GM21619 (cell line): ENCODE data around the gene FBXL19.

Experiments
- ATAC-seq: cut with Tn5 transposase; IDR thresholded peaks from one replicate; pipeline ENCODE4 v1.9.1; 2021; ENCODE audit not compliant: unreplicated experiment

The FBXL19 gene

GRCh38 chr16:30985401-30986128 lies 62.2 kb downstream of the FBXL19 start:
- no peak for ATAC-seq

DNA sequence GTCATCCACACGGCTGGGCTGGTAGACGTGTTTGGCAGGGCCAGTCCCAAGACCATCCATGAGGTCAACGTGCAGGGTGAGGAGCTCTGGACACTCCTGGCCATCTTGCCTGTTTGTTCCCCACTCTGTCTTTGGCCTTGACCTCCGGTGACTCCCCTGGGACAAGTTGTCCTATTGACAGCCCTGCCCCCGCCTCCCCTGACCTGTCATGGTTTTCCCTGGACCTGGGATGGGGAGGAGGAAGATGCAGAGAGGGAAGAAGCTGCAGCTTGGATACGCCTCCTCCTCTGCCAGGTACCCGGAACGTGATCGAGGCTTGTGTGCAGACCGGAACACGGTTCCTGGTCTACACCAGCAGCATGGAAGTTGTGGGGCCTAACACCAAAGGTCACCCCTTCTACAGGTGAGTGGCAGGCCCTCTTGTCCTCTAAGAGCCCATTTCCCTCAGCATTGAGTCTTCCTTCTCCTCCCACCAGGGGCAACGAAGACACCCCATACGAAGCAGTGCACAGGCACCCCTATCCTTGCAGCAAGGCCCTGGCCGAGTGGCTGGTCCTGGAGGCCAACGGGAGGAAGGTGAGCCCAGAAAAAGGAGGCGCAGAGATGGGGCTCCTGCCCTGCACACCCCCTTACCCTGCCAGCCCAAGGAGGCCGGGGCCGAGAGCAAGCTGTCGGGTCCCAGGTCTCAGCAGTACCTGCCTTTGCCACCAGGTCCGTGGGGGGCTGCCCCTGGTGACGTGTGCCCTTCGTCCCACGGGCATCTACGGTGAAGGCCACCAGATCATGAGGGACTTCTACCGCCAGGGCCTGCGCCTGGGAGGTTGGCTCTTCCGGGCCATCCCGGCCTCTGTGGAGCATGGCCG lies 63.0 kb downstream of the FBXL19 start:
- no peak for ATAC-seq

DNA sequence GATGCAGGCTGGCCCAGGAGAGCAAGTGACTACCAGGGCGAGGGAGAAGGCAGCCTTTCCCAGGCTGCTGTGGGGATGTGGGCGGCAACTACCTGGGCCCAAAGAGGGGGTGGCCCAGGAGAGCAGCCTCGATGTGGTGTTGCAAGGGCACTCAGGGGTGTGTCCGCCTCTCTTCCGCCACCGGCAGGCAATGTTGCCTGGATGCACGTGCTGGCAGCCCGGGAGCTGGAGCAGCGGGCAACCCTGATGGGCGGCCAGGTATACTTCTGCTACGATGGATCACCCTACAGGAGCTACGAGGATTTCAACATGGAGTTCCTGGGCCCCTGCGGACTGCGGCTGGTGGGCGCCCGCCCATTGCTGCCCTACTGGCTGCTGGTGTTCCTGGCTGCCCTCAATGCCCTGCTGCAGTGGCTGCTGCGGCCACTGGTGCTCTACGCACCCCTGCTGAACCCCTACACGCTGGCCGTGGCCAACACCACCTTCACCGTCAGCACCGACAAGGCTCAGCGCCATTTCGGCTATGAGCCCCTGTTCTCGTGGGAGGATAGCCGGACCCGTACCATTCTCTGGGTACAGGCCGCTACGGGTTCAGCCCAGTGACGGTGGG lies 64.3 kb downstream of the FBXL19 start:
- no peak for ATAC-seq

- ATAC-seq = no peak
Measured at GRCh38 chr16:30989469-30990047, 66.2 kb downstream of the FBXL19 start.

DNA sequence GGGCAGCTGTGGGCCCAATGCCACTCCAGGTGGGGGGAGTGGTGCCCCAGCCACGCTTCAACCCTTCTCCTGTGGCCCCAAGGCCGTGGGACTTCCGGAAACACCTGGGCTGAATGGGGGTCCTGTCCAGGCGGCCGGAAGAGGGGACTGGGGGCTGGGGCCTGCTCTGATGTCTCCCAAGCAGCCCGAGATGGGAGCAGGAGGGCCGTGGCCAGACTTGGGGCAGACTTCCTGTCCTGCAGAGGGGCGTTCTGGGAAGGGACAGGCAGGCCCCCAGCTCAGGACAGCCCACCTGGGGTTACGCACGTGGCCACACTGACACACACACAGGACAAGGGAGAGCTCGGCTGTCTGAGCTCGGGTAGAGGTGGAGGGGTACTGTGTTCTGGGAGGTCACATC lies 66.7 kb downstream of the FBXL19 start:
- ATAC-seq = no peak

DNA sequence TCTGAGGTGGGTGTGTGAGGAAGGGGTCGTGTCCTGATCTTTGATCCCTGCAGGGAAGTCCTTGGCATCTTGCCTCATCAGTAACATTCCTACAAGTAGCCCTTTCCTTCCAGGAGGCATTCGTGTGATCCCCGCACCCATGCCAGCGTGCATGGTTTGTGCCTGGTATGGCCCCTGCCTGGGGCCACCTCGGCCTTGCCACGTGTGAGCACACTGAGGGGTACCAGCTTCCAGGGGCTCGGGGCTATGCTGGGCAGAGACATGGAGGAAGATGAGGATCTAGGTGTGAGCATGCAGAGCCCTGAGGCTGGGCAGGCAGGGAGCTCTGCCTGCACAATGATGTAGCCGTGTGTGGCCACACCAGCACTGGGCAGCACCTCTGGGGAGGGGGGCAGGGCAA lies 67.7 kb downstream of the FBXL19 start:
- no peak for ATAC-seq

GRCh38 chr16:30992276-30992780 lies 69.0 kb downstream of the FBXL19 start:
- no peak for ATAC-seq

GRCh38 chr16:30992931-30993816 lies 69.8 kb downstream of the FBXL19 start:
- no peak for ATAC-seq

- no peak for ATAC-seq
Measured at GRCh38 chr16:30995927-30996323, 72.6 kb downstream of the FBXL19 start.

DNA sequence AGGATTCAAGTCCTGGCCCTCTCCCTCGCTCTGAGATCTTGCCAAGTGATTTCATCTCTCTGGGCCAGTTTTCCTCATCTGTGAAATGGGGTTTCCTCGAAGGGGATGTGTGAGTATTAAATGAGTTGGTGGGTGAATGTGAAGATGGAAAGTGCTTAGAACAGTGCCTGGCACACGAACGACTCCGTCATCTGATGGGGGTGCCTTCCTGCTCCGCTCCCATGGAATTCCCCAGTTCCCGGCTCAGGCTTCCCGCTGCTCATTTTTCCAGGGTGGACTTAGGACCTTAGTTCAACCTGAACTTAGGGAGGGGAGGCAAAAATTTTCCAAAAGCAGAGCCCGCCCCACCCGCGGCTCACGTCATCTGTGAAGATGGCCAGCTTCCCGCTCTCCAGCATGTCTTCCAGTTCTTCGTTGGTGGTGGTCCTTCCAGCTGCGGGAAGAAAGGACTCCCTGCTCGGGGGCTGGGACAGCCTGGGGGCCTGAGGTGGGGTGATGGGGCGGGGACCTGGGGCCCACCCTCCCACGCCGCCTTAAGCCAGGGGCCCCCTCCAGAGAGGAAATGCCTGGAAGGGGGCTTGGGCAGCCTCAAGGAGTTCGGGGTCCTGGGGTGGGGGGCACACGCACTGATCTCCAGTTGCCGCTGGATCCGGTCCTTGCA lies 73.1 kb downstream of the FBXL19 start:
- ATAC-seq = peak; percentile 13

DNA sequence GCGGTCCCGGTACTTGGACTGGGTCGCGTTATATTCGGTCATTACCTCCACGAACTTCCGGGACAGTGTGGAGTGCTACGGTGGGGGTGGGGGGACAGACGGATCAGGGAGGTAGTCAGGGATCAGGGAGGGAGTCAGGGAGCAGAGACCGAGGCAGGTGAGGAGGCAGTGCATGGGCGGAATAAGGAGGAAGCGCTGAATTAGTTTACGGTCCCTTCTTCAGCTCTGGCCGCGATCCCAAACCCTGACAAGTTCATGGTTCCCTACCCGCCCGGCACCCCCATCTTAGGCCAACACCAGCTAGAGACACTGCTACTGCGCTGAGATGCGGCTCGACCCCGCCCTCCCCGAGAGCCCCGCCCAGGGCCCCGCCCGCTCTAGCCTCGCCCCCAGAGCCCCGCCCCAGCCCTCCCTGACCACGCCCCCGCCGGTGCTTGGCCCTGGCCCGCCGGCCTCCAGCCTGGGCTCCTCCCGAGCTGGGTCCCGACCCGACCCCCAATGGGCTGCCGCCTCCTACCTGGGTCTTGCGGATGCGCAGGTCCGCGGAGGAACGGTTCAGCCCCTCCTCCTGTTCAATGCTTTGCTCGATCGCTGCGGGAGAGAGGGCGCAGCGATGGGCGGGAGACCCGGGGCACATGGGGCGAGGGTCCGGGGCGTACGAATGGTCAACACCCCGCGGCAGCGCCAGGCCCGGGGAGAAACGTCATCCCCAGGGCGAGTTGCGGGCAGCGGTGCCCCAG lies 73.8 kb downstream of the FBXL19 start:
- ATAC-seq = peak; percentile 69

DNA sequence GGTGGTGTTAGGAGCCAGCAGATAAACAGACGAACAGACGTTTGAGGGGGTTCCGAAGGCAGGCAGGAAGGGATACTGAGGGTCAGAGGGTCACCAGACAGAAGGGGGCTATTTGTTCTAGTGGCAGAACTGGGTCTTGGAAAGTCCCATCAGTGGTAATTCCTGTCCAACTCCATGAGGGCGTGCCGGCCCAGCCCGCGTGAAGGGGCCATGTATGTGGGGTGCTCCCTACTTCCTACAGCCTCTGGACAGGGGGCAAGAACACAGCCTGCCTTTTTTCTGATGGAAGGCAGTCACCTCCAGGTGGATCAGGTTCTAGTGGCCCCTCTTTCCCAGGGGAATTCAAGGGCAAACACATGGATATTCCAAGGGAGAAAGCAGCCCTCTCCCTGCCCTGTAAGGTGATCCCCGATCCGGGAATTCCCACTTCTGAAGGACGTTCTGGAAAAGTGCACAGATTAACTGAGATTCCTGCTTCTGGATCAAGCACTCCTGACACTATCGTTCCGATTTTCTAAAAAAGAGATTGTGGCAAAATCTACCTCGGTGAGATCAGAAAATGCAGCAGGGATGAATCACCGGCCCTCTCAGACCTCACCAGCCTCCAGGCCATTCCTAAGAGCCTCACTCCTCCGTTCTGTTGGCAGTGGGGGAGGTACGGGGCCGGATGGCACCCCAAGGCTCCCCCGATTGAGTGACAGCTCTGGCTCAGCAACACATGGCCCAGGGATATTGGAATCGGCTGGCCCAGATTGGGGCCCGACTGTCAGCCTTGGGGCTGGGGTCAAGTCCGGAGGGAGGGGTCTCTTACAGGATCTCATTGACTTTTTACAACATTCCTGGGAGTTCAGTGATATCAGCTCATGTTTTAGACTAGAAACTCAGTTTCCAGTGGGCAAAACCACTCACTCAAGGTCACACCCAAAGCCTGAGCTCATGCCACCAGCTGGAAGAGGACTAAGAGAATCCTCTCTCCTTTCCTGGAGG lies 74.6 kb downstream of the FBXL19 start:
- no peak for ATAC-seq
